GM19463 (cell line): Measurements from ENCODE around the gene NADSYN1.

ENCODE experiments used
- ATAC-seq: cut with Tn5 transposase; IDR thresholded peaks from one replicate; pipeline ENCODE4 v1.9.1; 2021; ENCODE audit warnings: mild to moderate bottlenecking, moderate library complexity; ENCODE audit not compliant: unreplicated experiment

NADSYN1 gene

DNA sequence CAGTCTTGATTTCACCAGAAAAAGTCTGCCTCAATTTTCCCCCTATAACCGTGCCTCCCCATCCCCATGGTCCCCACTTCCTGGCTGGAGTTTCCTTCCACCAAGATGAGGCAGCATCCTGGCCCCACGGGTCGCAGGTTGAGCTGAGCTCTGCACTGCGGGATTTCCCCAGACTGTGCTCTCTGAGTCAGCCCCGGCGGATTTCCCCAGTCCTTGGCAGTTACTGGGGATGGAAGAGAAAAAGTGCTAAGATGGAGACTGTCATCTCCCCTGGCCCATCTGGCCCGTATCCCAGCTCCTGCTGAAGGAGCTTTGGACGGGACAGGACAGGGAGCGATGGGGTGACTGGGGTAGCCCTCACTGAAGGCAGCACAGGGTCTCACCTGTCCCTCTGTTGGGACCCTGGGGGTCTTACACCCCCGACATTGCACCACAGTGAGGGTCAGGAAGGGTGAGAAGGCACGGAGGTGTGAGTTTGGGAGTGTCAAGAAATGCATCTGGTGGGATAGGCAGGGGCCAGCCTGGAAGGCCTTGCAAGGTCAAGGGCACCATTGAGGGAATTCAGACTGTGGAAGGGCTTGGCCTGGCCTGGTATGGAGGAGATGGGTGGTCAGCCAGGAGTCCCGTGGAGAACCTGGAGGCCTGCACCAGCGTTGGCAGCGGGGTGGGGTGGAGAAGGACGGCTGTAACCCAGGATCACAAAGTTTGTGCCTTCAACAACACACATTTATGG, 36.5 kb downstream of the NADSYN1 start:
- peak; percentile 76 for ATAC-seq

DNA sequence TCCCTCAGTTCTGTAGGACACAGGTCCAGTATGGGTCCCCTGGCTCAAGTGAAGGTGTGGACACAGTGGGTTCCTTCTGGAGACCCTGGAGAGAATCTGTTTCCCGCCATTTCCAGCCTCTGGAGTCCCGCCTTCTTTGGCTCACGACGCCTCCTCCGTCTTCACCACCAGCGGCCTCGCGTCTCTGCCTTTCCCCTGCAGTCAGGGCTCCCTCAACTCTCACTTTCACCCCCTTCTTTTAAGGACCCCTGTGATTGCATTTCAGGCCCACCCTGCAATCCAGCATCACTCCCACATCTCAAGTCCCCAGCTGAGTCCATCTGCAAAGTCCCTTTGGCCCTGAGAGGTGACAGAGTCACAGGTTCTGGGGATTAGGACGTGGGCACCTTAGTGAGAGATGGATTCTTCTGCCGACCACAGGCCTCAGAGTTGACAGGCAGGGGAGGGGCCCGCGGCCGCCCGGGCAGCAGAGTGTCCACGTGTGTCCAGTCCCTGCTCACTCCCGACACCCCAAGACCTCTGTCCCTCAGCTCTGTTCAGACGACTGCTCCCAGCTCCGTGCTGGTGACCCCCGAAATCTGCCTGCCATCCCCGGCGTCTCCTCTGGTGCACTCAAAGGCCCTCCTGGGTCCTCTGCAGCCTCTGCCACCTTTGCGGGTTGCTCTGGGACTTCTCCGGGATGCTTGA, 37.2 kb downstream of the NADSYN1 start:
- ATAC-seq: no peak

DNA sequence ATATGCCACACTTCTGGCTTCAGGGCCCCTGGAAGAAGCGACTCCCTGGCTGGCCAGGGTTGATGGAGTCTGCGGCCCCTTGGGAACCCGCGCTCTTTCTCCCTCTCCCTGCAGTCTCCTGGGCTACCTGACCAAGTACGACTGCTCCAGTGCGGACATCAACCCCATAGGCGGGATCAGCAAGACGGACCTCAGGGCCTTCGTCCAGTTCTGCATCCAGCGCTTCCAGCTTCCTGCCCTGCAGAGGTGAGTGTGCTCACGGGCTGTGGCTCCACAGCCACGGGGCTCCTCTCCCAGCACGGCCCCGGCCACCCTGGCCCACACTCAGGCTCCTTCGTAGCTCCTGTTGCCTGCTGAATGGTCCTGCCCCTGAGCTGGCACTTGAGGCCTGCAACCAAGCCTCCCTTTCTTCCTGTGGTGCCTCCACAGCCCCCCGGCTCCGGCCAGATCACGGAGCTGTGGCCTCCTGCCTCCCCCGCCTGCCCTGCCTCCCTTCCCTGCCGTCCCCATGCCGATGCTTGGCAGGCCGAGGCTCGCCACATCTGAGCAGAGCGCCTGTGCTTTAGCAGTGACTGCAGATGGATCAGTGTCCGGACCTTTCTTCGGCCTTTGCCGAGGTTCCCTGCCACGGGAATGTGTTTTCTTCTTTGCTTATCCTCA, 37.9 kb downstream of the NADSYN1 start:
- no peak for ATAC-seq

DNA sequence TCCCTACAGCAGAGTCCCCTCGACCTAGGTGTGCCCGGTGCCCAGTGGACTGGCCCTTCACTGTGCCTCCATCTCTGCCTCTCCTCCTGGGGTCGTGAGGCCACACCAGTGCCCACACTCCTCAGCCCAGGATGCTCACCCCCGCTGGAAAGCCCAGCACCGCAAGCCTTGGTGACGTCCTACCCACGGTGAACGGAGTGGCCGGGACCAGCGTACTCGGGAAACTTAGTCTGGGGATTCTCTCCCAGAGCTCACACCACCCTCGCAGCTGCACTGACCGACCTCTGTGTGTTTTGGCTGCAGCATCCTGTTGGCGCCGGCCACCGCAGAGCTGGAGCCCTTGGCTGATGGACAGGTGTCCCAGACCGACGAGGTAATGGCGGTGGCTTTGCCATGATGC, 38.5 kb downstream of the NADSYN1 start:
- ATAC-seq: no peak

DNA sequence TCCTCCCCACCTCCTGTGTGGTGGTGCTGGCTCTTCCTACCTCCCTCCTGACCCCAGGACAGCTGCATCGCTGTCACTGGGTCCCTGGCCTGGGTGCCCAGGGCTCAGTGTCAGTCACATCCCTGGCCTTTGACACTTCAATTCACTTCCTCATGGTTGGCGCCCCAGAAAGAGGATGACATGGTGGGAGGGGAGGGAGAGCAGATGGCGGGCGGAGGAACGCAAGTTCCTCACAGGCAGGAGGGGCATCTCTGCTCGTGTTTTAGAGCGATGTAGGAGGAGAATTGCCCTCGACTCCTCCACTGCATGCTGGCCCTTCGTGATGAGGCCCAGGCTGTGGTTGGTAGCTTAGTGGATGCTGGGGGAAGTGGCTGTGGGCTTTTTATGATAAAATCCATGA, 38.9 kb downstream of the NADSYN1 start:
- no peak for ATAC-seq

DNA sequence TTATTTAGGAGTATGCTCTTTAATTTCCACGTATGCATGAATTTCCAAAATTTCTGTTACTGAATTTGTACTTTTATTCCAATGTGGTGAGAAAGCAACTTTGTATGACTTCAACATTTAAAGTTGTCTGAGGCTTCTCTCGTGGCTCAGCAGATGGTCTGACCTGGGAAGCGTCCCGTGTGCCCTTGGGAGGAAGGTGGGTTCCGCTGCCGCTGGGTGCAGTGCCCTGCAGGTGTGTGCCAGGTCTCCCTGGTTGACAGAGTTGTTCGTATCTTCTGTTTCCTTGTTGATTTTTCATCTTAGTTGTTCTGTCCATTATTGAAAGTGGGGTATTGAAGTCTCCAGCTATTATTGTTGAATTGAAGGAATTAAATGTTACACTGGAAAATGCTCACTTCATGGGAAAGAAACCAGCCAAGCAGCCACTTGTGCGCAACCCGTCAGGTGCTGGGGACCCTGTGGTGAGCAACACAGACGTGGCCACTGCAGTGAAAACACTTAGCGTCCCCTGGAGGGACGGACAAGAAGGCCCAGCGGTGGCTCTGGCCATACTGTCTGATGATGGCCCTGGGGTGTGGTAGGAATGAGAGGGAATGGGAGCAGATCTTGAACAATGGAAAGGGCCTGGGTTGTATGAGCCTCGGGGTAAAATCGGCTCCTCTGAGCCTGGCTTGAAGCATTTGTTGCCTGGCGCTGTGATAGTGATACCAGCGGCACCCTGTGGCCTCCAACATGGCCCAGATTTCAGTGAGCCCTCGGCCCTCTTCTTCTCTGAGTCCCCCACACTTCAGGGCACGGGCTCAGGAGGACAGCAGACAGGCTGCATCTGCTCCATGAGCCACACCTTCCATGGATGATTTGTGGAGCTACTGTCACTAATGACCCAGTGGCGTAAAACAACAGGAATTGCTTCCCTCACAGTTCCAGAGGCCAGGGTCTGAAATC, 42.6 kb downstream of the NADSYN1 start:
- ATAC-seq: no peak

DNA sequence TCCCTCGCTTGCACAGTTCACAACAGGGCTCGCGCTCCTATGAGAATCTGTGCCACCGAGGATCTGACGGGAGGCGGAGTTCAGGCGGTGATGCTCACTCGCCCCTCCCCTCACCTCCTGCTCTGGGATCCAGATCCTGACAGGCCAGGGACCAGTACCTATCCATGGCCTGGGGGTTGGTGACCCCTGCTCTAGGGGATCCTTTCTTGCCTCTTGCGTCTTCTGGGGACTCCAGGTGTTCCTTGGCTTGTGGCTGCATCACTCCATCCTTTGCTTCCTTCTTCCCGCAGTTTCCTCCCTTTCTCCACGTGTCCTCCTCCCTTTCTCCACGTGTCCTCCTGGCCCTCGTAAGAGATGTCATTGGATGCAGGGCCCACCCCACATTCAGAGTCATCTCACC, 43.4 kb downstream of the NADSYN1 start:
- ATAC-seq: no peak

DNA sequence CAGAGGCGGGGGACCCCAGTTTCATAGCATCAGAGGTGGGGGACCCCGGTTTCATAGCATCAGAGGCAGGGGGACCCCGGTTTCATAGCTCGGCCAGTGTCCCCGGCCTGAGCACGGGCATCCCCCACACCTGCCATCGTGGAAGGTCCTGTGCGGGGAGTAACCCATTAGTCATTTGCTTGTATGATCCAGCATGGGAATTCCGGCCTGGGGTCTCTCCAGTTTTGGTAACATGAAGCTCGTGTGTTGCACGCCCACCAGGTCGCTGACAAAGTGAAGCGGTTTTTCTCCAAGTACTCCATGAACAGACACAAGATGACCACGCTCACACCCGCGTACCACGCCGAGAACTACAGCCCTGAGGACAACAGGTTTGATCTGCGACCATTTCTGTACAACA, 45.1 kb downstream of the NADSYN1 start:
- ATAC-seq: no peak

DNA sequence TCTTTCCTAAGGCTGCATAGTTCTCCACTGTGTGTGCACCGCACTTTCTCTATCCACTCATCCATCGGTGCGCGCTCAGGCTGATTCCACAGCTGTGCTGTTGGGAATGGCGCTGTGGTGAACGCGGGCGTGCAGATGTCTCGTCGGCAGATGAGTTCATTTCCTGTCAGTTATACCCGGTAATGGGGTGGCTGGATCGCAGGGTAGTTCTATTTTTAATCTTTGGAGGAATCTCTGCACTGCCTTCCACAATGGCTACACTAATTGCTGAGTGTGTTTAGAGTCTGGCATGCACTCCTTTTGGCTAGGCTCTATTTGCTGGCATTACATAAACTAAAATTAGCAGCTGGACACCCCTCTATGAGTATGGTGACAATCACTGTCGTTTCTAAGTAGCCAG, 46.1 kb downstream of the NADSYN1 start:
- ATAC-seq: no peak

DNA sequence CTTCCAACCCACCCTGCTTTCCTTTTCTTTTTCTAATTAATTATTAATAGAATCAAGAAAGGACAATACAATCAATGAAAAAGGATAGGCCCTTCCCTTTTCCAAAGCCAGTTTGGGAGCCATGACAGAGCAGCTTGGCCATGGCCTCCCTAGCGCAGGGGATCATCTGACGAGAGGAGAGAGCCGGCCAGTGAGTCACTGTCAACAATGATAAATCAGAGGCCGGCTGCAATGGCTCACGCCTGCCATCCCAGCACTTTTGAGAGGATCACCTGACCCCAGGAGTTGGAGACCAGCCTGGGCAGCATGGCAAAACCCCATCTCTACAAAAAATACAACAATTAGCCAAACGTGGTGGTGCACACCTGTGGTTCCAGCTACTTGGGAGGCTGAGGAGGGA, 46.5 kb downstream of the NADSYN1 start:
- ATAC-seq: no peak

DNA sequence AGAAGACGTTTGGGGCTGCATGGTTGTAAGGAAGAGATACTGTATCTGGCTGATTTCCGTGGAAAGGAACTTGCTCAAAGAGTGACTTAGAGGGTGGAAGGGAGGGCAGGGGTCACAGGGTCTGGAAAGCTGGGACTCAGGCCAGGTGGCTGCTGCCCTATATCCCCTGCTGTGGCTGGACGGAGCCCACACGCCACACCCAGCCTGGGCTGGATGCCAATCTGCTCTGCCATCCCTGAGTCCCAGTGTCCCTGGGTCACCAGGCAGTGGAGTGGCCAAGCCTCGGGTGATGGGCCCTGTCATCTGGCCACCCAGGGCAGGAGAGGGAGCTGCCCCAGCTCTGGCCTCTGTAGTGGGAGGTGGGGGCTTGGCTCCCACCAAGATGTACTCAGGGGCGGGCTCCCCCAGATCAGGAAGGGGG, 47.6 kb downstream of the NADSYN1 start:
- ATAC-seq: no peak

DNA sequence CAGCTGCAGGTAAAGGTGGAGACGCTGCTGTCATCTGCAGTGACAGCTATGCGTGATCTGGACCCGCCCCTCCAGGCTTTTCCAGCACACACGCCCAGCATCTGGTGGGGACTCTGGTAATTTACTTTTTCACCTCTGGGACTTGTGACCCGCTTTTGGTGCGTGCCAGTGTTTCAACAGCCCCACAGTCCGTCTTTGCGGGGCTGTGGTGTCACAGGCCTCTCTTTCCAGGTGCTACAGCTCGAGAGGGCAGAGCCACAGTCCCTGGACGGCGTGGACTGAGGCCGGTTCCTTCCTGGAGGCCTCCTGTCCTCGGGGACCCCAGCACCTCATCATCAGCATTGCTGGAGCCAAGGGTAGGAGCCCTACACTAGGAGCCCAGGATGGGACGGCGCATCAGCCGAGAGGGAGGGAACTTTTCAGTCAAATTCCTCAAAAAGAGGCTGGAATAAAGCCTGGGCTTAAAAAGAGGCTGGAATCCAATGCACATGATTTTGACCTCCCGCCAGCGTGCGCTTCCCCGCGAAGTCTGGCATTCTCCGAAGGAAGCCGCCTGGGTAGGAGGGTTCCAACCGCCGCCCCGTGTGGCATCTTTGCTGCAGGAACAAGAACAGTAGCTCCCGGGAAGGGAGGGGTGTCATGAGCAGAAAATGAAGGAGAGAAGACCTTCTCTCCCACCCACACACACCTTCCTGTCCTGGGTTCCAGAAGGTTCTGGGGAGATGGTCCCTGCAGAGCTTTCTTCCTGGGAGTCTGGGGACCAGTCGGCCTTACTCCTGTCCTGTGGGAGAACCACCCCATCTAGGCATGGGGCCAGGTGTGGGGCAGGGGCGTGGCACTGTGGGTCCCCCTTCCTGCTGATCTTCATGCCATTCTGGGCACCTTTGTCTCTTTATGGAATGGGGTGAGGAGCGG, 48.3 kb downstream of the NADSYN1 start:
- ATAC-seq: no peak

DNA sequence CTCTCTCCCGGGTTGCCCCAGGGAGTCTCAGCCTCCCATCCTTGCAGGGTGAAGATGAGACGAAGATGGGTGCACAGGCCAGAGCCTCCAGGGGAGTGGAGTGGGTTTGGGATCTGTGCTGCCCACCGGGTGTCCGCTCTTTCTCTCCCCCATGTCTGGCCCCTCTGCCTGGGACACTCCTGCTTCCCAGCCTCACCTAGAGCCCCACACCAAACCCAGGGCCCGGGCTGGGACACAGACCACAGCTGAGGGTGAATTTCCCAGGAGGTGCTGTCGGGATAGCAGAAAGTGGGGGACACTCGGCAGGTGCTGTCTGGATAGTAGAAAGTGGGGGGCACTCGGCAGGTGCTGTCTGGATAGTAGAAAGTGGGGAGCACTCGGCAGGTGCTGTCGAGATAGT, 49.0 kb downstream of the NADSYN1 start:
- no peak for ATAC-seq

DNA sequence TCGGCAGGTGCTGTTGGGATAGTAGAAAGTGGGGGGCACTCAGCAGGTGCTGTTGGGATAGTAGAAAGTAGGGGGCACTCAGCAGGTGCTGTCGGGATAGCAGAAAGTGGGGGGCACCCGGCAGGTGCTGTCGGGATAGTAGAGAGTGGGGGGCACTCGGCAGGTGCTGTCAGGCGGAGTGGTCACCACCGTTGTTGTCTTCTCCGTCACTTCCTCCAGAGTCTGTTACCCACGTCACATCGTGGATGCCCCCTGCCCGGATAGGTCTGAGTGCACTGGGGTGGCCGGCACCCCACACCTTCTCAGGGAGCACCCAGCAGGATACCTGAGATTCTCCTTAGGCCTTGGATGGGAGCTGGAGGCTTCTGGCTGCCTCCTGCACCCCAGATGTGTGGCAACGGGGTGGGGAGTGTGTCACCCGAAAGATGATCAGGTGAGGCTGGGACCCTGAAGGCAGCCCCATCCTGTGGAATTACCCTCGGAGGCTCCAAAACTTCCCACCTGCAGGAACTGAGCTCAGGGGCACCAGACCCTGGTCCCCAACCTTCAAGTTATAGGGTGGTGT, 50.0 kb downstream of the NADSYN1 start:
- ATAC-seq: no peak

DNA sequence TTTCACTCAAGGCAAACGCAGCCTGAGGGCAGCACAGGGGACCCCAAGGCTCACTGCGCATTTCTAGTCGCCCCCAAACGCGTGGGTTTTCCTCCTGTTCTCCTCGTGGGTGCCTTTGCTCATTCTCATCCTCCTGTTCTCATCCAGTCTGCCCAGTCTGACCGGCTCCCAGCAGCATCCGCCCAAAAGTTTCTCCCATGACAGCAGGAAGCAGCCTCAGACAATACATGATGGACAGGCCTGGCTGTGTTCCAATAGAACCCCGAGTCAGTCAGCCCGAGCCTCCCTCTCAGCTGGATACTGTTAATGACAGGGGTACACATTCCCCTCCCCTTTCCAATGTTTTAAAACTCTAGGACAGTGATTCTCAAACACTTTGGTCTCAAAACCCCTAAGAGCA, 51.5 kb downstream of the NADSYN1 start:
- no peak for ATAC-seq

DNA sequence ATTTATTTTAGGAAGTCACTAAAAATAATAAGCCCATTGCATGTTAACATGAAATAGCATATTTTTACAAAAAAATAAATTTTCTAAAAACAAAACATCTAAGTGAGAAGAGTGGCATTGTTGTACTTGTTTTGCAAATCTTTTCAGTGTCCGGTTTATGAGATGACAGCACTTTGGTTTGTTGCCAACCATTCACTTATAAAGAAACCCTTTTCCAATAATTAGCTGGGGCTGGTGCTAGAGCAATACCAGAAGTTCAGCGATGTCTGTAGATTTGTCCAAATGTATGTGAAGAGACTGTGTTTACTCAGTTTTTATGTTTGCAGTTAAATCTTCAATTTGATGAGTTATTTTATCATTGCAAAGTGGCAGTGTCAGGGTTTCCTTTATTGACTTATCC, 52.0 kb downstream of the NADSYN1 start:
- ATAC-seq: no peak

DNA sequence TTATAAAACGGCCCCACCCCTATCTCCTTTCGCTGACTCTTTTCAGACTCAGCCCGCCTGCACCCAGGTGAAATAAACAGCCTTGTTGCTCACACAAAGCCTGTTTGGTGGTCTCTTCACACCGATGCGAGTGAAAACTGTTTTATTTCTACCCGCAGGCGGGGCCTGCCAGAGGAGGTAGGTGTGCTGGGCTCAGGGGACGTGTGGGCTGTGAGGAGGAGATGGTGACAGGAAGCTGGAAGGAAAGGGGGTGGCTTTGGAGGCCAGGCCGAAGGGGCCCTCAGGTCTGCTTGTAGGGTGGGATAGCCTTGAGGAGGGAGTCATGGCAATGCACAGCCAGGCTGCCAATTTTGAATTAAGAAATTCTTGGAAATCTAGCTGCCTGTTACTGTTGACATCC, 52.8 kb downstream of the NADSYN1 start:
- no peak for ATAC-seq

DNA sequence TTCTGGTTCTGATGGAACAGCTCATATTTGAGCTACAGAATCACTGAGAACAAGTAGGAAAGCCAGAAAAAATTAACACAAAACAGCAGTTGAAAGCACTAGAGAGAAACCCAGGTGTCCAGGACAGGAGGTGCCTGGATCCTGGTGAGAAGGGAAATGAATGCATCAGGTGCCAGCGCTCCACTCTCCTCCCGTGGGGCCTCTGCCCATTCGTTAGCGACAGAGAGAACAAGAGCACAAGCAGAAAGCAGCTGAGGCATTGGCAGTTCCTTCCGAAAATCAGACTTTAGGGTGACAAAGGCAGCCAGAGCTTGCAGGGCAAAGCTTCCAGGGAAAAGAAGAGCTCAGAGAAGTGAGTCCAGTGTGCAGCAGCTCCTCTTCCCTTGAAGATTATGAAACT, 54.1 kb downstream of the NADSYN1 start:
- ATAC-seq: no peak
